ENCODE data around the gene EPS15. TPM values are rescaled to one million over a fixed set of nuclear protein-coding genes. Genes with fewer than 3 reads are reported as not detected.

The EPS15 gene
- total and polyA plus RNA-seq, 2 donors (not counting 1 experiment from before 2014, with no cell fraction given): 40.3 to 151 TPM

DNA sequence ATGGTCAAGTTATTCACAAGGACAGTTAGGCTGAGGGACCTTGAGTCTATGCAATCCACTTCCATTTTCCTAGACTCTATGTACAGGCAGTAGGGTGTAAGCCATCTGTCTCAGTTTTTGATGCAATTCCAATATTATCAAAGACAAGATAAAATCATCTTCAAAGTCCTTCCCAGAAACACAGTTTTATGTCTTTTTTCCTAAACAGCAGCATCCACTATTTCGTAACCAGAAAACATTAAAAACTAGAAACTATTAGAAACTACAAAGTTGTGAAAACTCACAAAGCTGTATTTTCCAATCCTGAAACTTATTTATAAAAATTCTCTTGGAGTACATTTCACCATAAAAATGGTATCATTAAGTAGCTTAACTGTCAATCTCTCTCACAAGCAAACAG is 93.8 kb downstream of the EPS15 start:
- Histone ChIP-seq H3K79me2 (ENCODE audit: control insufficient read depth, insufficient read depth, low read length) (no peaks in the 10 kb centered on the region), H3K27ac (ENCODE audit: low read length in 2 of 2) (no peak overlapping the region), H3K4me1 (ENCODE audit: control insufficient read depth in 2 of 2, insufficient read depth in 2 of 2, low read length in 2 of 2) (peaks cover 6% of the 10 kb centered on the region in 2 donors), H3K4me2 (replicated peaks; ENCODE audit: low read depth, low read length, poor library complexity, severe bottlenecking) (no peak overlapping the region), H3K9me3 (ENCODE audit: control extremely low read depth in 1 of 3, control insufficient read depth in 2 of 3, insufficient read depth in 1 of 3, low read length in 2 of 3) (peaks cover 0 to 9% (median 3%) of the 10 kb centered on the region in 3 donors), H3K36me3 (replicated peaks in 1 of 2; ENCODE audit: control extremely low read depth in 1 of 2, control insufficient read depth in 1 of 2, extremely low read depth in 1 of 2, insufficient read depth in 2 of 2, low read length in 1 of 2) (peaks cover 2 to 42% of the 10 kb centered on the region in 2 experiments), H3K27me3 (replicated peaks in 1 of 4; ENCODE audit: control extremely low read depth in 1 of 4, control insufficient read depth in 3 of 4, insufficient read depth in 4 of 4, low read length in 3 of 4) (no peaks in the 10 kb centered on the region), H4K20me1 (ENCODE audit: control insufficient read depth, insufficient read depth, low read length, poor library complexity, severe bottlenecking) (no peaks in the 10 kb centered on the region), H3K4me3 (ENCODE audit: control extremely low read depth in 1 of 5, extremely low read depth in 1 of 5, insufficient read depth in 1 of 5, low read depth in 2 of 5, low read length in 4 of 5) (no peak overlapping the region), H2AFZ (ENCODE audit: insufficient read depth, low read depth, low read length, poor library complexity, severe bottlenecking) (no peak overlapping the region), H3K9ac (ENCODE audit: low read length) (no peak overlapping the region)
- H3K4me3 Mint-ChIP-seq: no peak overlapping the region
- ATAC-seq (ENCODE audit: low read depth): no peak
- no peak for DNase-seq
- POLR2A ChIA-PET: no interaction called here
- no peaks in the 10 kb centered on the region for H3K27me3 Mint-ChIP-seq
- H3K4me1 Mint-ChIP-seq: peaks cover 14% of the 10 kb centered on the region
- no peak overlapping the region for H3K27ac Mint-ChIP-seq
- WGBS (ENCODE audit: insufficient coverage): no CpG with 5 or more reads among the region's 1 CpG
- no peak for TF ChIP-seq EZH2 (IDR thresholded peaks at IDR 0.05; ENCODE audit: borderline replicate concordance, insufficient read depth, low read depth, low read length, poor library complexity, severe bottlenecking)
- TF ChIP-seq, protein P1, sequence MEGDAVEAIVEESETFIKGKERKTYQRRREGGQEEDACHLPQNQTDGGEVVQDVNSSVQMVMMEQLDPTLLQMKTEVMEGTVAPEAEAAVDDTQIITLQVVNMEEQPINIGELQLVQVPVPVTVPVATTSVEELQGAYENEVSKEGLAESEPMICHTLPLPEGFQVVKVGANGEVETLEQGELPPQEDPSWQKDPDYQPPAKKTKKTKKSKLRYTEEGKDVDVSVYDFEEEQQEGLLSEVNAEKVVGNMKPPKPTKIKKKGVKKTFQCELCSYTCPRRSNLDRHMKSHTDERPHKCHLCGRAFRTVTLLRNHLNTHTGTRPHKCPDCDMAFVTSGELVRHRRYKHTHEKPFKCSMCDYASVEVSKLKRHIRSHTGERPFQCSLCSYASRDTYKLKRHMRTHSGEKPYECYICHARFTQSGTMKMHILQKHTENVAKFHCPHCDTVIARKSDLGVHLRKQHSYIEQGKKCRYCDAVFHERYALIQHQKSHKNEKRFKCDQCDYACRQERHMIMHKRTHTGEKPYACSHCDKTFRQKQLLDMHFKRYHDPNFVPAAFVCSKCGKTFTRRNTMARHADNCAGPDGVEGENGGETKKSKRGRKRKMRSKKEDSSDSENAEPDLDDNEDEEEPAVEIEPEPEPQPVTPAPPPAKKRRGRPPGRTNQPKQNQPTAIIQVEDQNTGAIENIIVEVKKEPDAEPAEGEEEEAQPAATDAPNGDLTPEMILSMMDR (IDR thresholded peaks at IDR 0.05): no peak
- CTCF ChIA-PET: interaction anchor here (1.5 kb wide), 1 partner anchor 110 kb away, joined by 5 read pairs; no protein-coding TSS in a partner anchor
- intact Hi-C loops (cut with micrococcal nuclease): no loop called here
- peaks cover 5% of the 10 kb centered on the region for H3K9me3 Mint-ChIP-seq (ENCODE audit: insufficient read depth)

DNA sequence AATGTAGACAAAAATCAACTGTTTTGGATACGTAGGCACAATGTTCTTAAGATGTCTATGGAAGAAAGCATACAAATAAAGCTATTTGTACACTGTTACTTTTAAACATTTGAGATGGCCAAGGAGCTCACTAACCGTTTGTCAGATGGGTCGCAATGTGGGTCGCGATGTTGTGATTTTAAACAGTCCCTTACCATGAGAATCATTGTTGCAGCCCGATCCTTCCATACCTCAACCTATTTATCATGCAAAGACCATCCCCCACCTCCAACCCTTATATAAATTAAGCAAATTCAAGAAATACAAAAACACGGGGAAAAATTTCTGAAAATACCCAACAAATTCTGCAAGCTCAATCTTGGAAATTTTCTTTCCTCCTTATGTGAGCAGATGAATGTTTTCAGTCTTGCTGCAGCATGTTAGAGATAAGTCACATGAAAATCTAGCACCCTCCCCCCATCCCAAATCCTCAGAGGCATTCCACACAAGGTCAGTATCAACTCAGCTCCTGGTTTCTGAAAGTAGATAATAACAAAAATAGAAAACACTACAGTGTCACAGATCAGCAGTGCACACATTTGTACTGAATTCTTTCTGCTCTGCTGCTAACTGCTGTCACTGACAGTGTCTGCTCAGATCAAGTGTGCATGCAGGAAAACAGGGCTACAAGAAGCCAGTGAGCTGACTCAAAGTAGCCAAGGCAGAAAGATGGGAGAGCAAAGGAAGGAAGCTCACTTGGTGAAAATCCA is 95.8 kb downstream of the EPS15 start:
- ChIA-PET POLR2A (no interaction called here), CTCF (interaction anchor here (1.0 to 1.4 kb wide), 4 partner anchors 10 to 112 kb away, joined by 3 to 4 read pairs (median 3); no protein-coding TSS in a partner anchor)
- no peak for TF ChIP-seq EZH2 (IDR thresholded peaks at IDR 0.05; ENCODE audit: borderline replicate concordance, insufficient read depth, low read depth, low read length, poor library complexity, severe bottlenecking)
- TF ChIP-seq, protein P1 (IDR thresholded peaks at IDR 0.05): no peak
- intact Hi-C loops (cut with micrococcal nuclease): no loop called here
- DNase-seq: no peak
- WGBS (ENCODE audit: insufficient coverage): 98% methylated on average over 5 of the region's 7 CpGs
- Histone ChIP-seq H3K79me2 (ENCODE audit: control insufficient read depth, insufficient read depth, low read length) (no peaks in the 10 kb centered on the region), H4K20me1 (ENCODE audit: control insufficient read depth, insufficient read depth, low read length, poor library complexity, severe bottlenecking) (no peaks in the 10 kb centered on the region), H3K9me3 (ENCODE audit: control extremely low read depth in 1 of 3, control insufficient read depth in 2 of 3, insufficient read depth in 1 of 3, low read length in 2 of 3) (peaks cover 0 to 2% (median under 1%) of the 10 kb centered on the region in 3 donors), H3K9ac (ENCODE audit: low read length) (no peak overlapping the region), H2AFZ (ENCODE audit: insufficient read depth, low read depth, low read length, poor library complexity, severe bottlenecking) (no peak overlapping the region), H3K4me2 (replicated peaks; ENCODE audit: low read depth, low read length, poor library complexity, severe bottlenecking) (no peak overlapping the region), H3K4me1 (ENCODE audit: control insufficient read depth in 2 of 2, insufficient read depth in 2 of 2, low read length in 2 of 2) (no peaks in the 10 kb centered on the region), H3K27ac (ENCODE audit: low read length in 2 of 2) (no peak overlapping the region), H3K27me3 (replicated peaks in 1 of 4; ENCODE audit: control extremely low read depth in 1 of 4, control insufficient read depth in 3 of 4, insufficient read depth in 4 of 4, low read length in 3 of 4) (no peaks in the 10 kb centered on the region), H3K4me3 (ENCODE audit: control extremely low read depth in 1 of 5, extremely low read depth in 1 of 5, insufficient read depth in 1 of 5, low read depth in 2 of 5, low read length in 4 of 5) (no peak overlapping the region), H3K36me3 (replicated peaks in 1 of 2; ENCODE audit: control extremely low read depth in 1 of 2, control insufficient read depth in 1 of 2, extremely low read depth in 1 of 2, insufficient read depth in 2 of 2, low read length in 1 of 2) (peaks cover 9 to 51% of the 10 kb centered on the region in 2 experiments)
- Mint-ChIP-seq H3K27me3 (no peaks in the 10 kb centered on the region), H3K9me3 (ENCODE audit: insufficient read depth) (peaks cover 4% of the 10 kb centered on the region), H3K27ac (no peak overlapping the region), H3K4me3 (no peak overlapping the region), H3K4me1 (peaks cover 8% of the 10 kb centered on the region)
- no peak for ATAC-seq (ENCODE audit: low read depth)

Measured in B cell (primary cell).